ENCODE data around the gene KRTAP10-12.

Gene KRTAP10-12

DNA sequence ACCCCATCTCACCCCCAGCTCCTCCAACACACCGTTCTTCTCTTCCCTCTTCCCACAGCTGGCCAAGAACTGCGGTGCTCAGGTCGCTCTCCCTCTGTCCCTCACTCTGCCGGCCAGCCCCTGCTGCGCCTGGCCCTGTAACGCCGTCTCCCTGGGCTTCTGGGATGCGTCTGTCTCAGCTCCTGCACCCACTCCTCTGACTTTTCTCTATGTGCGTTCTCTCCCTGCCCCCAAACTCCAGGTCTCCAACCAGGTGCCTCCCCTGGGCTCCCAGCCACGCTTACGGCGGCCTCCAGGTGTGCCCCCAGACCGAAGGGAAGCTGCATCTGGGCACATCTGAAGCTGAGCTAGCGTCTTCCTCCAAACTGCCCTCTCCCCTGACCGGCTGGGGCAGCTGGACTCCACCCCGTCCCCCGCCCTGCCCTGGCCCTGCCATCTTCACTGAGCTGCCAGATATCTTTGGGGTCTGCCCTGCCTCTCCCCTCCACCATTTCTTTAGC, 2.6 kb downstream of the KRTAP10-12 start:
- no peak for DNase-seq

- DNase-seq: no peak
Observed at GRCh38 chr21:44700101-44701022, 3.4 kb downstream of the KRTAP10-12 start.

GRCh38 chr21:44701023-44701400, 4.0 kb downstream of the KRTAP10-12 start:
- DNase-seq: no peak

DNA sequence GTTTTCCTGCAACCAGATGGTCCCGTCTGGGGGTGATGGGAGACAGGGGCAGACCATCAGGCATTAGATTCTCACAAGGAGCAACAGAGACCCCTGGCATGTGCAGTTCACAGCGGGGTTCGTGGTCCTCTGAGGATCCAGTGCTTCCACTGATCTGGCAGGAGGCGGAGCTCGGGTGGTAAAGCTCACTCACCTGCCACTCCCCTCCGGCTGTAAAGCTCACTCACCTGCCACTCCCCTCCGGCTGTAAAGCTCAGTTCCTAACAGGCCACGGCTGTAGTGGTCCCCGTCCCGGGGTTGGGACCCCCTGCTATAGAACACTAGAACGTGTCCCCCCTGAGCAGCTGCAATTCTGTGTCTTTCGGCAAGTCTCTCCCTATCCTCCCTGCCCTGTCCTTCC, 4.6 kb downstream of the KRTAP10-12 start:
- DNase-seq: no peak

DNA sequence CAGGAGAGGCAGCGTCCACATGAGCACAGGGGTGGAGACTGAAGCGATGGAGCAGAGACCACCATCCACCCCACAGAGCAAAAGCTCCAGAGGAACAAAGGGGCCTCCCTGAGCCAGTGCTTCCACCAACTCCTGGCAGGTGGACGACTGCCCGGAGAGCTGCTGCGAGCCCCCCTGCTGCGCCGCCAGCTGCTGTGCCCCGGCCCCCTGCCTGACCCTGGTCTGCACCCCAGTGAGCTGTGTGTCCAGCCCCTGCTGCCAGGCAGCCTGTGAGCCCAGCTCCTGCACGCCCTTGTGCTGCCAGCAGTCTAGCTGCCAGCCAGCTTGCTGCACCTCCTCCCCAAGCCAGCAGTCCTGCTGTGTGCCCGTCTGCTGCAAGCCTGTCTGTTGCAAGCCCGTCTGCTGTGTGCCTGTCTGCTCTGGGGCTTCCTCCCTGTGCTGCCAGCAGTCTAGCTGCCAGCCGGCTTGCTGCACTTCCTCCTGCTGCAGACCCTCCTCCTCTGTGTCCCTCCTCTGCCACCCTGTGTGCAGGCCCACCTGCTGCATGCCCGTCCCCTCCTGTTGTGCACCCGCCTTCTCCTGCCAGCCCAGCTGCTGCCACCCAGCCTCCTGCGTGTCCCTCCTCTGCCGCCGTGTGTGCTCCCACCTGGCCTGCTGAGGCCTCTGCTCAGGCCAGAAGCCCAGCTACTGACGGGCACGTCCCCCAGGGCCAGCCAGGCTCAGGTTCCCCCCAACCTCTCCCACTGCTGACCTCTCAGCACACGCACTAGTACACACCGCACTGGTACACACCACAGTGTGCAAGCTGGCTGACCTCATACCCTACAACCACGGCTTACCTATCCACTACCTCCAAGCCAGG, 5.4 kb downstream of the KRTAP10-12 start:
- DNase-seq: no peak

GRCh38 chr21:44702973-44703730, 6.2 kb downstream of the KRTAP10-12 start:
- no peak for DNase-seq

GRCh38 chr21:44703731-44704635, 7.0 kb downstream of the KRTAP10-12 start:
- DNase-seq: no peak

DNA sequence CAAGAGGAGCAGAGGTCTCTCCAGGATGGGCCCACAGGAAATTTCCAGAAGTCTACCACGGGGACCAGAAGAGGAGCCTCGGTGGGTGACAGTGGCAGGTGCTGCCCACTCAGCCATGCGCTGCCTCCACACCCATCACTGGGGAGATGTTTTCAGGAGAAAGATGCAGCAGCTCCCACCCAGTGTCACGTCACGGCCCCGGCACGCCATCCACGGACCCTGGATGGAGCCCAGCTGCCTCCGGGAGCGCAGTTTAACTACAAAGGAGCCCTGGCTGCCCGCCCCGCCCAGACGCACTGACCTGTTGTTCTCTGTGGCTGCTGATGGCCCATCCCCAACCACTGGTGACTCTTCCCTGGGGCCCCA, 7.6 kb downstream of the KRTAP10-12 start:
- no peak for DNase-seq

DNA sequence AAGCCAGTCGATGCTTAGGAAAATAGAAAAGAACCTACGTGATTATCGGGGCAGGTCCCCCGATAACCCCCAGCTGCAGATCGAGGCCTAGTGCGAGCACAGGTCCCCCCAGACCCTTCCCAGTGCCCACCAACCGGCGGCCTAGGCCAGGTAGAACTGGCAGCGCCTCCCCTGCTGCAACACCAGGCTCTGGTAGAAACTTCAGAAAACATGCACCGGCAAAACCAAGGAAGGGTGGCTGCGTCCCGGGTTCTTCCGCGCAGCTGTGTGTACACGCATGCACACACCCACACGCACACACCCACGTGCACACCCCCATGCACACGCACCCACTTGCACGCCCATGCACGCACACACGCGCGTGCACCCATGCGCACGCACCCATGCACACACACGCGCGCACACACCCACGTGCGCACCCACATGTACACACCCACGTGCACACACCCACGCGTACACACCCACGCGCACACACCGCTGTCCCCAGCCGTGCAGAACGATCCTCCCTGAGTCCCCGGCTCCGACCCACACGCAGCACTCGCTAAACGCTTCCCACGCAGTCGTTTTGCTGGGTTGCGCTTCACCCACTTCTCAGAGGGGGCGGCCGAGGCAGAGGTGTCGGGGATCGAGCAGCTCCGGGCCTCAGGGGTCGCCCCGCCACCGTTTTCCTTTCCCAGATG, 9.2 kb downstream of the KRTAP10-12 start:
- no peak for DNase-seq

DNA sequence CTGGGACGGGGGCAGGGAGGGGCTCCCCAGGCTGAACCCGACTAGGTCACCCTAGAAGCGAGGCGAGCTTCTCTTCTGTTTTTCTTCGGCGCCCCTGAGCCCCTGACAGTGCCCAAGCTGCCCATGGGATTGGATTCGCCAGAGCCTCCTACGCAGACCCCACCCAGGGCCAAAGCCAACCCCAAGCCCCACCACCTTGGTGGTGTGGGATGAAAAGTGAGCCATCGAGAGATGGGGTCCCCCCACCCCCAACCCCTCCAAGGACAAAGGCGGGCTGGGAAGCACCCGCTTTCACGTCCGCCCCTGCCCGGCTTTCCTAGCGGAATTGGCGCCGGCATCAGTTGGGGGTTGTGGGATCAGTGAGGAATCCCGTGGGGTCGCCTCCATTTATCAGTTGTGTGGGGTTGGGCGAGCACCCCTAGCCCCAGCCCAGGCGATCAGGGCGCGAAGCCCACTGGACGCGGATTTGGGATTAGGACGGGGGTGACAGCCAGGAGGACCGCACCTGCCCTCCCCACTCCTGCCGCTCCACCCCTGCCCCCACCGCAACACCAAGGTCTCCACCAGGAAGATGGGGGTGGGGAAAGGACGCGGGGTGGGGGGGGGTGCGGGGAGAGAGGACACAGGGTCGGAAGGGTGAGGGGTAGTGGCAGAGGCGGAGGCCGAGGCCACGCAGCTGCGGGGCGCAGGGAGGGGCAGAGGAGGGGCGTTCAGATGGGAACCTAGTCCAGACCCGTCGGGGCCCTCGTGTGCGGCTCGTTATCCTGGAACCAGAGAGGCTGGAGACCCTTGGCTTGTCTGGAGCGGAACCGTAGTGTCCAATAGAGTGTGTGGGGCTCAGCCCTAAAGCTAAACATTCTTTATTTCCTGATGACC, 10.0 kb downstream of the KRTAP10-12 start:
- no peak for DNase-seq

- no peak for DNase-seq
Observed at GRCh38 chr21:44708213-44708865, 11.4 kb downstream of the KRTAP10-12 start.

DNA sequence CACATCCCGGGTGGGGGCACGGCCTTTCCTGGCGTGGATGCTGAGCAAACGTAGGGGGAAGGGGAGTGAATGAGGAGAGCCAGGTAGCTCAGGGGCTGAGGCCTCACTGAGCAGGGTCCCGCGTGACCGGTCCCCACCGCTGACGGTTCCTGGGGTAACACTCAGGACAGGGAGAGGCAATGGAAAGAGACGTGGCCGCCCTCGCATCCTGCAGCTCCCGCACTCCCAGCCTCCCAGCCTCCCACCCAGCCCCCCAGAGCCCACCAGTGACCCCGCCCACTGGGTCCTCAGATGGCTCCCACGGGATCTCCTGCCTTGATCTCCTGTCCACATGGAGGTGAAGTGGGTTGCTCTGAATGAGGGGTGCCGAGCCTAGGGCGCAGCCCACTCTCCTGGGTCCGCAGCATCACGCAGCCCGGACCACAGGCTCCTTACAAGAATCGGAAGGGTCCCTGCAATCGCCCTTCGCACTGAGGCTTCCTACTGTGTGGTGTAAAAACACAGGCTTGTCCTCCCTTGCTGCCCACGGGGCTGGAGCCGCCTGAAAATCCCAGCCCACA, 12.0 kb downstream of the KRTAP10-12 start:
- no peak for DNase-seq

GRCh38 chr21:44709426-44710293, 12.7 kb downstream of the KRTAP10-12 start:
- DNase-seq: no peak

- DNase-seq: no peak
Observed at GRCh38 chr21:44710294-44710665, 13.3 kb downstream of the KRTAP10-12 start.

DNA sequence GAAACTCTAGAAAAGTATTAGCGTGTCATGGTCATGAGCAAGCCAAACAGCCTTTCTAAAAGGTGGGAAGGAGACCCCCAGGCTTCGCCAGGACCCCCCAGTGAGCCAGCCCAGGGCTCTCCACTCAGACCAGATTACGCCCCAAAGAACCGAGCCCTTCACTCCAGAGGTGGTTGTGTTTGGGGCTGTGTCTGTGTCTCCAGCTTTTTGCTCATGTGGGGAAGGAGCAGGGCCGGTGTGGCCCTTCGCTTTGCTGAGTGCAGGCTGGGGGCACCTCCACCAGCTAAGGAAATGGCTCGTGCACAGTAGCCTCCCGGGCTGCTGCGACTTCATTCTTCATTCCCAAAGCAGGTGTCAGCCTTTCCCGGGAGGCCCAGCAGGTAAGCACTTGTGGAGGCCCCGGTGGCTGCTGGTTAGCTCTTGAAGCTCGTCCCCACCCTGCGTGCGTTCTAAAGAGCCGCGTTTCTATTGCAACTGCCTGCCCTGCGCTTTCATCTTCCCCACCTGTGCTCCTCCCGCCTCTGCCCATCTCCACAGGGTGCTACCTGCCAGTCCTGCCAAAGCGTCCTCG, 13.9 kb downstream of the KRTAP10-12 start:
- DNase-seq: no peak

- no peak for DNase-seq
Observed at GRCh38 chr21:44711327-44712202, 14.6 kb downstream of the KRTAP10-12 start, which contains the start of gene TSPEAR. Gene TSPEAR, minus strand, starts transcription at chr21:44711572. Its CDS starts 58 bp downstream, at chr21:44711514.
